Measurements from ENCODE around the gene WSCD2. TPM values are rescaled to one million over a fixed set of nuclear protein-coding genes. Genes with fewer than 3 reads are reported as not detected.

Gene WSCD2
- total RNA-seq, 1 donor from 2014 or later: not detected

GRCh38 chr12:108247130-108247529 lies 118.0 kb downstream of the WSCD2 start:
- no peaks in the 10 kb centered on the region for H3K36me3 Mint-ChIP-seq (ENCODE audit: insufficient read depth)
- no peak overlapping the region for H3K27ac Mint-ChIP-seq
- no peak overlapping the region for H3K4me3 Mint-ChIP-seq (ENCODE audit: low read depth)
- TF ChIP-seq CTCF (IDR thresholded peaks at IDR 0.05; ENCODE audit: unreplicated experiment): no peak
- DNase-seq (ENCODE audit: low spot score, unreplicated experiment): no peak
- no peaks in the 10 kb centered on the region for H3K9me3 Mint-ChIP-seq (ENCODE audit: low read depth)
- peaks cover 30% of the 10 kb centered on the region for H3K27me3 Mint-ChIP-seq
- no peaks in the 10 kb centered on the region for H3K4me1 Mint-ChIP-seq (ENCODE audit: low read depth)

- Mint-ChIP-seq H3K27me3 (peaks cover 34% of the 10 kb centered on the region), H3K4me3 (ENCODE audit: low read depth) (no peak overlapping the region), H3K4me1 (ENCODE audit: low read depth) (no peaks in the 10 kb centered on the region), H3K9me3 (ENCODE audit: low read depth) (no peaks in the 10 kb centered on the region), H3K36me3 (ENCODE audit: insufficient read depth) (no peaks in the 10 kb centered on the region), H3K27ac (no peak overlapping the region)
- no peak for DNase-seq (ENCODE audit: low spot score, unreplicated experiment)
- TF ChIP-seq CTCF (IDR thresholded peaks at IDR 0.05; ENCODE audit: unreplicated experiment): no peak
Observed at GRCh38 chr12:108248011-108248410, 118.9 kb downstream of the WSCD2 start.

GRCh38 chr12:108252523-108252922 lies 123.4 kb downstream of the WSCD2 start:
- H3K4me1 Mint-ChIP-seq (ENCODE audit: low read depth): peaks cover 12% of the 10 kb centered on the region
- DNase-seq (ENCODE audit: low spot score, unreplicated experiment): no peak
- no peak for TF ChIP-seq CTCF (IDR thresholded peaks at IDR 0.05; ENCODE audit: unreplicated experiment)
- no peaks in the 10 kb centered on the region for H3K36me3 Mint-ChIP-seq (ENCODE audit: insufficient read depth)
- no peak overlapping the region for H3K27ac Mint-ChIP-seq
- H3K9me3 Mint-ChIP-seq (ENCODE audit: low read depth): no peaks in the 10 kb centered on the region
- H3K27me3 Mint-ChIP-seq: peaks cover 28% of the 10 kb centered on the region
- H3K4me3 Mint-ChIP-seq (ENCODE audit: low read depth): no peak overlapping the region

GRCh38 chr12:108253540-108253939 lies 124.5 kb downstream of the WSCD2 start:
- H3K27me3 Mint-ChIP-seq: peaks cover 28% of the 10 kb centered on the region
- no peak overlapping the region for H3K27ac Mint-ChIP-seq
- no peak for TF ChIP-seq CTCF (IDR thresholded peaks at IDR 0.05; ENCODE audit: unreplicated experiment)
- H3K9me3 Mint-ChIP-seq (ENCODE audit: low read depth): no peaks in the 10 kb centered on the region
- no peaks in the 10 kb centered on the region for H3K36me3 Mint-ChIP-seq (ENCODE audit: insufficient read depth)
- peaks cover 12% of the 10 kb centered on the region for H3K4me1 Mint-ChIP-seq (ENCODE audit: low read depth)
- H3K4me3 Mint-ChIP-seq (ENCODE audit: low read depth): no peak overlapping the region
- no peak for DNase-seq (ENCODE audit: low spot score, unreplicated experiment)

GRCh38 chr12:108254030-108254429 lies 124.9 kb downstream of the WSCD2 start:
- peaks cover 12% of the 10 kb centered on the region for H3K4me1 Mint-ChIP-seq (ENCODE audit: low read depth)
- H3K27ac Mint-ChIP-seq: peak overlapping the region; percentile 25
- H3K36me3 Mint-ChIP-seq (ENCODE audit: insufficient read depth): no peaks in the 10 kb centered on the region
- DNase-seq (ENCODE audit: low spot score, unreplicated experiment): no peak
- TF ChIP-seq CTCF (IDR thresholded peaks at IDR 0.05; ENCODE audit: unreplicated experiment): no peak
- no peaks in the 10 kb centered on the region for H3K9me3 Mint-ChIP-seq (ENCODE audit: low read depth)
- no peak overlapping the region for H3K4me3 Mint-ChIP-seq (ENCODE audit: low read depth)
- H3K27me3 Mint-ChIP-seq: peaks cover 28% of the 10 kb centered on the region
